Chondrocyte (in vitro differentiated cells): ENCODE results near the gene LRTM2. TPM values are rescaled to one million over a fixed set of nuclear protein-coding genes. Genes with fewer than 3 reads are reported as not detected.

Source experiments
- DNase-seq: peaks from one replicate; pipeline ENCODE4 v3.0.0; 2021; ENCODE audit warnings: mixed read lengths, low spot score
- H3K27ac Mint-ChIP-seq: one replicate; pipeline ENCODE4 v1.8.0; 2021; ENCODE audit warnings: mild to moderate bottlenecking, moderate library complexity, mixed read lengths; ENCODE audit not compliant: unreplicated experiment
- H3K27me3 Mint-ChIP-seq: 2 replicates; pipeline ENCODE4 v1.8.0; 2021; ENCODE audit warnings: low read depth, mixed read lengths
- H3K36me3 Mint-ChIP-seq: 2 replicates; pipeline ENCODE4 v1.8.0; 2021; ENCODE audit warnings: low read depth, mixed read lengths
- H3K4me1 Mint-ChIP-seq: 2 replicates; pipeline ENCODE4 v1.8.0; 2021; ENCODE audit warnings: low read depth, mild to moderate bottlenecking, mixed read lengths
- H3K4me3 Mint-ChIP-seq: one replicate; pipeline ENCODE4 v1.8.0; 2021; ENCODE audit warnings: mild to moderate bottlenecking, moderate library complexity, mixed read lengths; ENCODE audit not compliant: unreplicated experiment
- H3K9me3 Mint-ChIP-seq: 2 replicates; pipeline ENCODE4 v1.8.0; 2021; ENCODE audit warnings: low read depth, mixed read lengths
- CTCF ChIP-seq: fragments of 200-600 bp; sonication (generic); IDR thresholded peaks from 2 replicates; pipeline ENCODE4 v1.5.0; 2021; ENCODE audit warnings: antibody characterized with exemption, mild to moderate bottlenecking, moderate library complexity
- total RNA-seq: library from RNA; stranded (reverse); gene quantifications from 3 replicates; pipeline ENCODE4 v1.2.1, GENCODE V29; 2021

The LRTM2 gene
- total RNA-seq, 1 donor from 2014 or later, result not detected

GRCh38 chr12:1837541-1838204 lies 17.3 kb downstream of the LRTM2 start:
- peak; percentile 50 for DNase-seq
- H3K27ac Mint-ChIP-seq, result peak overlapping the region; percentile 22
- H3K4me3 Mint-ChIP-seq, result no peak overlapping the region
- H3K27me3 Mint-ChIP-seq, result peaks cover 30% of the 10 kb centered on the region
- TF ChIP-seq CTCF, result no peak
- H3K4me1 Mint-ChIP-seq, result peaks cover 19% of the 10 kb centered on the region
- H3K9me3 Mint-ChIP-seq, result no peaks in the 10 kb centered on the region
- H3K36me3 Mint-ChIP-seq, result no peaks in the 10 kb centered on the region

- peak; percentile 65 for DNase-seq
- Mint-ChIP-seq H3K4me1 (peaks cover 19% of the 10 kb centered on the region), H3K36me3 (no peaks in the 10 kb centered on the region), H3K4me3 (no peak overlapping the region), H3K9me3 (no peaks in the 10 kb centered on the region), H3K27me3 (peaks cover 23% of the 10 kb centered on the region), H3K27ac (no peak overlapping the region)
- no peak for TF ChIP-seq CTCF
Observed at GRCh38 chr12:1838205-1838993, 18.0 kb downstream of the LRTM2 start.

- TF ChIP-seq CTCF, result no peak
- DNase-seq, result peak; percentile 61
- Mint-ChIP-seq H3K4me3 (no peak overlapping the region), H3K4me1 (peaks cover 21% of the 10 kb centered on the region), H3K9me3 (no peaks in the 10 kb centered on the region), H3K27me3 (peaks cover 18% of the 10 kb centered on the region), H3K36me3 (no peaks in the 10 kb centered on the region), H3K27ac (no peak overlapping the region)
Observed at GRCh38 chr12:1838994-1839365, 18.6 kb downstream of the LRTM2 start.

GRCh38 chr12:1839464-1839863 lies 19.1 kb downstream of the LRTM2 start:
- H3K4me3 Mint-ChIP-seq, result no peak overlapping the region
- no peak overlapping the region for H3K27ac Mint-ChIP-seq
- peaks cover 15% of the 10 kb centered on the region for H3K27me3 Mint-ChIP-seq
- H3K36me3 Mint-ChIP-seq, result no peaks in the 10 kb centered on the region
- peaks cover 26% of the 10 kb centered on the region for H3K4me1 Mint-ChIP-seq
- TF ChIP-seq CTCF, result no peak
- H3K9me3 Mint-ChIP-seq, result no peaks in the 10 kb centered on the region
- DNase-seq, result peak; percentile 32

- Mint-ChIP-seq H3K4me3 (no peak overlapping the region), H3K27ac (no peak overlapping the region), H3K4me1 (peaks cover 32% of the 10 kb centered on the region), H3K36me3 (no peaks in the 10 kb centered on the region), H3K27me3 (peaks cover 9% of the 10 kb centered on the region), H3K9me3 (no peaks in the 10 kb centered on the region)
- DNase-seq, result peak; percentile 53
- no peak for TF ChIP-seq CTCF
Observed at GRCh38 chr12:1839956-1840951, 19.9 kb downstream of the LRTM2 start.
